HG03045 (cell line): ENCODE data around the gene NAT9.

Source experiments
- ATAC-seq: cut with Tn5 transposase; IDR thresholded peaks from one replicate; pipeline ENCODE4 v1.9.1; 2021; ENCODE audit warnings: mild to moderate bottlenecking, moderate library complexity; ENCODE audit not compliant: unreplicated experiment

Gene NAT9

GRCh38 chr17:74763565-74764387 lies 12.4 kb downstream of the NAT9 start:
- no peak for ATAC-seq

- no peak for ATAC-seq
These were observed 14.2 kb downstream of the NAT9 start for GRCh38 chr17:74761931-74762330.

- no peak for ATAC-seq
These were observed 14.7 kb downstream of the NAT9 start for GRCh38 chr17:74761419-74761818.

GRCh38 chr17:74760404-74761105 lies 15.6 kb downstream of the NAT9 start:
- no peak for ATAC-seq

GRCh38 chr17:74759941-74760340 lies 16.2 kb downstream of the NAT9 start:
- ATAC-seq: no peak

- no peak for ATAC-seq
These were observed 16.8 kb downstream of the NAT9 start for GRCh38 chr17:74759243-74759801.

GRCh38 chr17:74758848-74759168 lies 17.3 kb downstream of the NAT9 start:
- ATAC-seq: no peak

GRCh38 chr17:74757931-74758847 lies 18.0 kb downstream of the NAT9 start:
- ATAC-seq: no peak

GRCh38 chr17:74757502-74757901 lies 18.6 kb downstream of the NAT9 start:
- no peak for ATAC-seq

- ATAC-seq: no peak
These were observed 19.3 kb downstream of the NAT9 start for GRCh38 chr17:74756891-74757290.

GRCh38 chr17:74755533-74755932 lies 20.6 kb downstream of the NAT9 start:
- ATAC-seq: no peak

GRCh38 chr17:74754832-74755231 lies 21.3 kb downstream of the NAT9 start:
- ATAC-seq: no peak

- no peak for ATAC-seq
These were observed 23.2 kb downstream of the NAT9 start for GRCh38 chr17:74752822-74753401.

GRCh38 chr17:74752415-74752814 lies 23.7 kb downstream of the NAT9 start:
- ATAC-seq: no peak

- no peak for ATAC-seq
These were observed 25.6 kb downstream of the NAT9 start for GRCh38 chr17:74750327-74751069.

GRCh38 chr17:74750039-74750326 lies 26.2 kb downstream of the NAT9 start:
- ATAC-seq: no peak

- ATAC-seq: peak; percentile 6
These were observed 26.7 kb downstream of the NAT9 start for GRCh38 chr17:74749279-74750038.

GRCh38 chr17:74748529-74749278 lies 27.4 kb downstream of the NAT9 start, which contains the start of gene NHERF1:
NHERF1 (plus strand) TSS chr17:74748628; CDS start chr17:74748847, 219 bp downstream.
- ATAC-seq: peak; percentile 88

GRCh38 chr17:74748279-74748528 lies 27.9 kb downstream of the NAT9 start:
- no peak for ATAC-seq
